H1 (cell line): Measurements from ENCODE around the gene CELA2A. TPM values are rescaled to one million over a fixed set of nuclear protein-coding genes. Genes with fewer than 3 reads are reported as not detected.

Experiments used
- CTCF ChIA-PET: fragments of 300-600 bp; sonication (Branson Sonifier 250); formaldehyde crosslinking; loops from one replicate; lab custom pipeline; 2021; ENCODE audit not compliant: partially characterized antibody; lab: Charles Lee
- POLR2A ChIA-PET: fragments of 300-600 bp; sonication (Branson Sonifier 250); formaldehyde crosslinking; loops from one replicate; lab custom pipeline; 2021; ENCODE audit warnings: inconsistent platforms; ENCODE audit not compliant: partially characterized antibody; lab: Charles Lee
- DNase-seq, 2 experiments: peaks; one replicate each; pipeline versions ENCODE4 v3.0.0 to v3.0.0-alpha.2; 2010 to 2022; ENCODE audit warnings: low spot score in 2 of 2, low read depth in 1 of 2, mixed read lengths in 1 of 2
- FAIRE-seq: peaks from 2 replicates; lab custom pipeline; 2011; peaks lifted over from hg19 to GRCh38; lab: Jason Lieb, UNC
- H2AFZ ChIP-seq: 2 replicates; pipeline ENCODE4 v1.8.1; 2012; ENCODE audit warnings: low read length, inconsistent platforms
- H2AK5ac ChIP-seq: 2 replicates; pipeline ENCODE4 v1.6.1; 2013; ENCODE audit warnings: low read depth, low read length
- H2BK120ac ChIP-seq: replicated peaks from 2 replicates; pipeline ENCODE3; 2013; ENCODE audit warnings: low read depth, low read length, inconsistent platforms
- H2BK12ac ChIP-seq: 2 replicates; pipeline ENCODE4 v1.6.1; 2013; ENCODE audit warnings: low read depth, low read length
- H2BK15ac ChIP-seq: 2 replicates; pipeline ENCODE4 v1.6.1; 2013; ENCODE audit warnings: low read length
- H2BK20ac ChIP-seq: 2 replicates; pipeline ENCODE4 v1.6.1; 2013; ENCODE audit warnings: low read length
- H2BK5ac ChIP-seq: 2 replicates; pipeline ENCODE4 v1.6.1; 2013; ENCODE audit warnings: low read depth, low read length
- H3K14ac ChIP-seq: 2 replicates; pipeline ENCODE4 v1.6.1; 2013; ENCODE audit warnings: inconsistent platforms; ENCODE audit not compliant: insufficient read length
- H3K18ac ChIP-seq: 2 replicates; pipeline ENCODE4 v1.6.1; 2013; ENCODE audit warnings: low read length; ENCODE audit errors: extremely low read depth
- H3K23ac ChIP-seq: 2 replicates; pipeline ENCODE4 v1.6.1; 2013; ENCODE audit warnings: inconsistent platforms; ENCODE audit not compliant: insufficient read length
- H3K23me2 ChIP-seq: 2 replicates; pipeline ENCODE4 v1.6.1; 2013; ENCODE audit warnings: low read depth, low read length
- H3K27ac ChIP-seq: 2 replicates; pipeline ENCODE4 v1.6.1; 2011; ENCODE audit warnings: low read depth, low read length, inconsistent platforms
- H3K27me3 ChIP-seq, 4 experiments: replicated peaks in 1 of 4; 1 replicate in 1 of 4; 2 replicates in 3 of 4; pipeline versions ENCODE4 v1.6.1 to v1.8.1; 2011 to 2013; ENCODE audit warnings: low read length in 3 of 4, mild to moderate bottlenecking in 3 of 4, inconsistent platforms in 2 of 4, mixed read lengths in 2 of 4, moderate library complexity in 1 of 4; ENCODE audit not compliant: control insufficient read depth in 3 of 4, insufficient read depth in 3 of 4; ENCODE audit errors: extremely low read depth in 1 of 4
- H3K36me3 ChIP-seq, 4 experiments: 2 replicates each; pipeline versions ENCODE4 v1.6.1 to v1.8.1; 2011 to 2013; ENCODE audit warnings: mild to moderate bottlenecking in 4 of 4, low read length in 3 of 4, moderate library complexity in 2 of 4, control low read depth in 1 of 4, inconsistent platforms in 1 of 4; ENCODE audit not compliant: insufficient read depth in 4 of 4, control insufficient read depth in 2 of 4
- H3K4ac ChIP-seq: replicated peaks from 2 replicates; pipeline ENCODE3; 2013; ENCODE audit warnings: low read length, low read depth, mixed read lengths, inconsistent platforms; ENCODE audit not compliant: insufficient read length
- H3K4me1 ChIP-seq, 4 experiments: replicated peaks in 1 of 4; 1 replicate in 1 of 4; 2 replicates in 3 of 4; pipeline versions ENCODE4 v1.6.1 to v1.8.1; 2011 to 2013; ENCODE audit warnings: low read length in 3 of 4, inconsistent platforms in 2 of 4, mixed read lengths in 1 of 4; ENCODE audit not compliant: insufficient read depth in 4 of 4, control insufficient read depth in 3 of 4
- H3K4me2 ChIP-seq, 2 experiments: 2 replicates each; pipeline versions ENCODE4 v1.6.1 to v1.8.1; 2011 to 2013; ENCODE audit warnings: low read depth in 2 of 2, low read length in 2 of 2, control low read depth in 1 of 2, inconsistent platforms in 1 of 2, mild to moderate bottlenecking in 1 of 2; ENCODE audit not compliant: insufficient read depth in 1 of 2
- H3K4me3 ChIP-seq, 4 experiments: fragments of 200-600, 300-600 bp in 1 of 4; sonication (generic), shearing (Covaris generic), sonication (Bioruptor Twin) in 1 of 4; 2 replicates each; pipeline versions ENCODE4 v1.5.1 to v1.8.1; 2011 to 2016; ENCODE audit warnings: low read length in 4 of 4, low read depth in 3 of 4, control low read depth in 2 of 4, inconsistent platforms in 2 of 4, mild to moderate bottlenecking in 2 of 4, mixed read lengths in 1 of 4, moderate library complexity in 1 of 4; ENCODE audit not compliant: insufficient read depth in 2 of 4; ENCODE audit errors: extremely low read depth in 1 of 4
- H3K56ac ChIP-seq: replicated peaks from 2 replicates; pipeline ENCODE3; 2013; ENCODE audit warnings: low read depth, mild to moderate bottlenecking, mixed read lengths, low read length, inconsistent platforms; ENCODE audit not compliant: insufficient read length
- H3K79me1 ChIP-seq: 2 replicates; pipeline ENCODE4 v1.6.1; 2013; ENCODE audit warnings: low read depth, low read length, control low read depth
- H3K79me2 ChIP-seq, 2 experiments: 2 replicates each; pipeline versions ENCODE4 v1.6.1 to v1.8.1; 2012 to 2013; ENCODE audit warnings: low read length in 2 of 2, mild to moderate bottlenecking in 2 of 2, inconsistent platforms in 1 of 2; ENCODE audit not compliant: insufficient read depth in 2 of 2, control insufficient read depth in 1 of 2
- H3K9ac ChIP-seq, 4 experiments: replicated peaks in 1 of 4; 1 replicate in 1 of 4; 2 replicates in 3 of 4; pipeline versions ENCODE4 v1.6.1 to v1.8.1; 2011 to 2013; ENCODE audit warnings: low read depth in 3 of 4, low read length in 3 of 4, control low read depth in 2 of 4, mild to moderate bottlenecking in 2 of 4, moderate library complexity in 2 of 4, inconsistent platforms in 1 of 4; ENCODE audit errors: extremely low read depth in 1 of 4
- H3K9me3 ChIP-seq, 2 experiments: 2 replicates each; pipeline versions ENCODE4 v1.6.1 to v1.8.1; 2012 to 2013; ENCODE audit warnings: mild to moderate bottlenecking in 2 of 2, moderate library complexity in 2 of 2, control low read depth in 1 of 2, inconsistent platforms in 1 of 2, low read depth in 1 of 2, low read length in 1 of 2, mixed read lengths in 1 of 2; ENCODE audit not compliant: insufficient read depth in 2 of 2
- H4K20me1 ChIP-seq, 2 experiments: replicated peaks in 1 of 2; 2 replicates each; pipeline versions ENCODE3 to v1.8.1; 2011 to 2013; ENCODE audit warnings: inconsistent platforms in 2 of 2, low read length in 2 of 2, mild to moderate bottlenecking in 1 of 2; ENCODE audit not compliant: insufficient read depth in 2 of 2, control insufficient read depth in 1 of 2
- H4K5ac ChIP-seq: 2 replicates; pipeline ENCODE4 v1.6.1; 2013; ENCODE audit warnings: low read length, low read depth, mixed read lengths, inconsistent platforms; ENCODE audit not compliant: insufficient read length
- H4K8ac ChIP-seq: 2 replicates; pipeline ENCODE4 v1.8.0; 2013; ENCODE audit warnings: mild to moderate bottlenecking, moderate library complexity, low read length, inconsistent platforms; ENCODE audit not compliant: insufficient read depth; ENCODE audit errors: extremely low read depth
- H4K91ac ChIP-seq: replicated peaks from 2 replicates; pipeline ENCODE3; 2013; ENCODE audit warnings: low read length, mixed read lengths, inconsistent platforms; ENCODE audit not compliant: insufficient read length
- NRF1 ChIP-seq: IDR thresholded peaks from 2 replicates; pipeline ENCODE4 v1.6.1; 2011; ENCODE audit warnings: mild to moderate bottlenecking, low read depth, low read length, improper control_type of control experiment
- WGBS, 2 experiments: shearing (Covaris generic) in 1 of 2; methylation state at CpG; one replicate each; pipeline versions ENCODE4 v1.1.6 to v1.1.7; 2013 to 2015; ENCODE audit warnings: low lambda C conversion rate in 2 of 2, mixed read lengths in 2 of 2, inconsistent platforms in 1 of 2, low coverage in 1 of 2, missing lambda C conversion rate in 1 of 2; ENCODE audit not compliant: insufficient replicate concordance in 2 of 2, insufficient coverage in 1 of 2, insufficient read length in 1 of 2; ENCODE audit errors: extremely low coverage in 1 of 2, missing lambda C conversion rate in 1 of 2; 5-methylcytosine and 5-hydroxymethylcytosine counted together
- polyA plus RNA-seq, 7 experiments: library from polyadenylated mRNA; depleted of rRNA in 3 of 7; stranded (reverse) in 5 of 7; unstranded in 2 of 7; fragments of >200 nt in 5 of 7; fragments of 200-250 nt in 2 of 7; gene quantifications; 1 replicate in 5 of 7; 2 replicates in 1 of 7; 4 replicates in 1 of 7; pipeline versions ENCODE4 v1.2.1 to v1.2.3, GENCODE V29; 2011 to 2013; ENCODE audit warnings: missing spikeins in 2 of 7, mixed read lengths in 2 of 7
- total RNA-seq: library from RNA; stranded (reverse); fragmentation: NEBNext Ultra II Directional; extraction: Animal tissue kit (Norgen Biotek cat#: 25700); gene quantifications from 2 replicates; pipeline ENCODE4 v1.2.1, GENCODE V29; 2021

The CELA2A gene
- total and polyA plus RNA-seq, 2 of the 8 experiments (the other 6 are each of a cell fraction or from before 2014, with no cell fraction given), result not detected

GRCh38 chr1:15446212-15446611 is 10.3 kb upstream of the CELA2A start:
- H3K36me3 ChIP-seq, result no peaks in the 10 kb centered on the region
- no peak overlapping the region for H2BK5ac ChIP-seq
- H2BK20ac ChIP-seq, result no peak overlapping the region
- H3K4me1 ChIP-seq, result no peaks in the 10 kb centered on the region
- H3K56ac ChIP-seq, result no peak overlapping the region
- no peak overlapping the region for H4K5ac ChIP-seq
- H3K79me2 ChIP-seq, result no peaks in the 10 kb centered on the region
- H3K27ac ChIP-seq, result no peak overlapping the region
- no peaks in the 10 kb centered on the region for H4K20me1 ChIP-seq
- H2AFZ ChIP-seq, result no peak overlapping the region
- POLR2A ChIA-PET, result interaction anchor here (1.9 kb wide), 1 partner anchor 11 kb away, joined by 6 read pairs; no protein-coding TSS in a partner anchor
- no peak overlapping the region for H4K8ac ChIP-seq
- no peak overlapping the region for H3K4me3 ChIP-seq
- CTCF ChIA-PET, result interaction anchor here (1.2 kb wide), 1 partner anchor 122 kb away, joined by 5 read pairs; no protein-coding TSS in a partner anchor
- WGBS, 2 experiments, result 94% methylated on average over 2 of the region's 4 CpGs; no CpG with 5 or more reads in 1 of the 2 experiments
- no peak for FAIRE-seq
- H2BK120ac ChIP-seq, result no peak overlapping the region
- no peak for DNase-seq
- H3K14ac ChIP-seq, result no peak overlapping the region
- H2BK15ac ChIP-seq, result no peak overlapping the region
- H3K9me3 ChIP-seq, result no peaks in the 10 kb centered on the region
- H3K79me1 ChIP-seq, result no peaks in the 10 kb centered on the region
- no peak overlapping the region for H3K4me2 ChIP-seq
- no peaks in the 10 kb centered on the region; the same call in 1 of the 2 replicates for H3K23me2 ChIP-seq
- H4K91ac ChIP-seq, result no peak overlapping the region
- H3K9ac ChIP-seq, result no peak overlapping the region
- no peak overlapping the region for H2AK5ac ChIP-seq
- no peak overlapping the region for H2BK12ac ChIP-seq
- H3K18ac ChIP-seq, result no peak overlapping the region
- H3K27me3 ChIP-seq, result no peaks in the 10 kb centered on the region
- no peak overlapping the region for H3K4ac ChIP-seq
- no peak overlapping the region for H3K23ac ChIP-seq
- TF ChIP-seq NRF1, result no peak
